SK-N-SH (cell line): ENCODE results near the gene NTHL1. TPM values are rescaled to one million over a fixed set of nuclear protein-coding genes. Genes with fewer than 3 reads are reported as not detected.

ENCODE experiments used
- CTCF ChIA-PET: fragments of 300-600, 350-600 bp; formaldehyde crosslinking; extraction: SDS; loops from one replicate; lab custom pipeline; 2021; lab: Yijun Ruan, JAX
- POLR2A ChIA-PET: fragments of 350-600 bp; sonication (Branson Sonifier 250); formaldehyde crosslinking; extraction: SDS; loops from one replicate; lab custom pipeline; 2020; ENCODE audit warnings: antibody characterized with exemption, inconsistent platforms; lab: Yijun Ruan, JAX
- DNase-seq: peaks from one replicate; pipeline ENCODE4 v3.0.0; 2012
- H2AFZ ChIP-seq: fragments of 200-600 bp; sonication (generic); 2 replicates; pipeline ENCODE4 v1.8.1; 2016; ENCODE audit warnings: antibody characterized with exemption, mild to moderate bottlenecking, low read depth
- H3F3A ChIP-seq: fragments of 200-600 bp; sonication (generic); replicated peaks from 2 replicates; pipeline ENCODE3; 2016; ENCODE audit warnings: antibody characterized with exemption, mild to moderate bottlenecking; ENCODE audit not compliant: insufficient read depth
- H3K27ac ChIP-seq, 2 experiments: fragments of 200-500 bp in 1 of 2; fragments of 200-600 bp in 1 of 2; sonication (Bioruptor generic) in 1 of 2; sonication (generic), shearing (Covaris generic) in 1 of 2; 2 replicates each; pipeline versions ENCODE4 v1.5.1 to v1.6.1; 2014 to 2016; ENCODE audit warnings: low read depth in 2 of 2, inconsistent platforms in 1 of 2, low read length in 1 of 2, mild to moderate bottlenecking in 1 of 2, mixed read lengths in 1 of 2
- H3K27me3 ChIP-seq: fragments of 200-600 bp; sonication (generic), shearing (Covaris generic); 2 replicates; pipeline ENCODE4 v1.6.1; 2016; ENCODE audit warnings: mixed run types; ENCODE audit not compliant: insufficient read depth
- H3K36me3 ChIP-seq, 2 experiments: fragments of 200-500 bp in 1 of 2; fragments of 200-600 bp in 1 of 2; sonication (Bioruptor generic) in 1 of 2; sonication (generic) in 1 of 2; replicated peaks in 1 of 2; 2 replicates each; pipeline versions ENCODE3 to v1.5.1; 2014 to 2016; ENCODE audit warnings: low read length in 1 of 2, mild to moderate bottlenecking in 1 of 2; ENCODE audit not compliant: insufficient read depth in 2 of 2, control insufficient read depth in 1 of 2
- H3K4me1 ChIP-seq, 2 experiments: fragments of 200-500 bp in 1 of 2; fragments of 200-600 bp in 1 of 2; sonication (Bioruptor generic) in 1 of 2; sonication (generic), shearing (Covaris generic) in 1 of 2; 2 replicates each; pipeline versions ENCODE4 v1.5.1 to v1.6.1; 2014 to 2016; ENCODE audit warnings: low read depth in 1 of 2, low read length in 1 of 2, mixed run types in 1 of 2; ENCODE audit not compliant: insufficient read depth in 2 of 2, control insufficient read depth in 1 of 2
- H3K4me2 ChIP-seq: fragments of 200-600 bp; sonication (generic), shearing (Covaris generic); 2 replicates; pipeline ENCODE4 v1.6.1; 2017; ENCODE audit warnings: mixed run types
- H3K4me3 ChIP-seq, 2 experiments: fragments of 200-500 bp in 1 of 2; fragments of 200-600 bp in 1 of 2; sonication (Bioruptor generic) in 1 of 2; sonication (generic), shearing (Covaris generic) in 1 of 2; 2 replicates each; pipeline versions ENCODE4 v1.5.1 to v1.8.1; 2014 to 2016; ENCODE audit warnings: low read depth in 2 of 2, inconsistent platforms in 1 of 2, low read length in 1 of 2, mild to moderate bottlenecking in 1 of 2, mixed read lengths in 1 of 2, moderate library complexity in 1 of 2
- H3K79me2 ChIP-seq: fragments of 200-600 bp; sonication (generic); 2 replicates; pipeline ENCODE4 v1.8.1; 2017; ENCODE audit warnings: mild to moderate bottlenecking; ENCODE audit not compliant: insufficient read depth
- H3K9ac ChIP-seq: fragments of 200-600 bp; sonication (generic); 2 replicates; pipeline ENCODE4 v1.6.1; 2017; ENCODE audit warnings: mixed run types
- H3K9me2 ChIP-seq: fragments of 200-600 bp; sonication (generic); 2 replicates; pipeline ENCODE4 v1.6.1; 2017; ENCODE audit warnings: mixed run types
- H3K9me3 ChIP-seq: fragments of 200-600 bp; sonication (generic); 2 replicates; pipeline ENCODE4 v1.6.1; 2017; ENCODE audit warnings: mixed run types, mild to moderate bottlenecking, moderate library complexity
- H4K20me1 ChIP-seq: fragments of 200-600 bp; sonication (generic); 2 replicates; pipeline ENCODE4 v1.6.1; 2017; ENCODE audit warnings: mild to moderate bottlenecking, mixed run types; ENCODE audit not compliant: insufficient read depth
- CTCF ChIP-seq: fragments of 200-600 bp; sonication (generic); IDR thresholded peaks from 2 replicates; pipeline ENCODE4 v1.6.1; 2017; ENCODE audit warnings: antibody characterized with exemption, mild to moderate bottlenecking, moderate library complexity
- ELF1 ChIP-seq: IDR thresholded peaks from 2 replicates; pipeline ENCODE4 v1.4.0; 2012
- EP300 ChIP-seq, 2 experiments: IDR thresholded peaks; 2 replicates each; pipeline versions ENCODE4 v1.4.0 to v1.6.1; 2012; ENCODE audit warnings: borderline replicate concordance in 1 of 2, low read depth in 1 of 2, low read length in 1 of 2
- EZH2phosphoT487 ChIP-seq: fragments of 200-600 bp; sonication (generic); IDR thresholded peaks from 2 replicates; pipeline ENCODE4 v1.6.1; 2017; ENCODE audit warnings: low read depth, mixed run types, mild to moderate bottlenecking, antibody characterized with exemption, moderate library complexity, borderline replicate concordance
- FOXM1 ChIP-seq: IDR thresholded peaks from 2 replicates; pipeline ENCODE4 v1.4.0; 2012; ENCODE audit warnings: low read depth, mild to moderate bottlenecking
- IRF3 ChIP-seq: fragments of 150-350 bp; IDR thresholded peaks from 2 replicates; pipeline ENCODE4 v1.6.1; 2016; ENCODE audit warnings: mild to moderate bottlenecking, low read depth, low read length
- NFIC ChIP-seq: IDR thresholded peaks from 2 replicates; pipeline ENCODE4 v1.4.0; 2012; ENCODE audit warnings: borderline replicate concordance
- SMC3 ChIP-seq: IDR thresholded peaks from 2 replicates; pipeline ENCODE4 v1.6.1; 2012; ENCODE audit warnings: low read depth, low read length, improper control_type of control experiment
- TCF12 ChIP-seq: IDR thresholded peaks from 2 replicates; pipeline ENCODE4 v1.4.0; 2012
- USF1 ChIP-seq: IDR thresholded peaks from 2 replicates; pipeline ENCODE4 v1.4.0; 2012; ENCODE audit warnings: low read depth, borderline replicate concordance
- WGBS: methylation state at CpG from one replicate; pipeline ENCODE4 v1.1.6; 2017; ENCODE audit warnings: low lambda C conversion rate; 5-methylcytosine and 5-hydroxymethylcytosine counted together
- polyA plus RNA-seq, 3 experiments: library from polyadenylated mRNA; depleted of rRNA; stranded (reverse); fragments of >200 nt; gene quantifications; 2 replicates each; pipeline ENCODE4 v1.2.3, GENCODE V29; 2012

NTHL1 gene
- polyA plus RNA-seq, 1 of the 3 experiments (the other 2 are of a cell fraction): 77.3 TPM

- TF ChIP-seq ELF1: no peak
- peak; percentile 61 for TF ChIP-seq SMC3
- TF ChIP-seq EZH2phosphoT487: no peak
- TF ChIP-seq TCF12: no peak
- peak; percentile 91 for TF ChIP-seq CTCF
- peak; percentile 9; the same call in 1 of the 2 replicates for TF ChIP-seq USF1
- no peak for TF ChIP-seq IRF3
Measured at GRCh38 chr16:2003827-2004641, 43.6 kb downstream of the NTHL1 start (continued).

GRCh38 chr16:2003231-2003826, 44.3 kb downstream of the NTHL1 start:
- no peaks in the 10 kb centered on the region for H3K9me2 ChIP-seq
- H3K27me3 ChIP-seq: no peaks in the 10 kb centered on the region
- peaks cover 64% of the 10 kb centered on the region for H3K79me2 ChIP-seq
- H3K36me3 ChIP-seq: peaks cover 3 to 49% of the 10 kb centered on the region in 2 experiments
- POLR2A ChIA-PET: interaction anchor here (0.5 to 1.4 kb wide), 5 partner anchors 19 to 917 kb away, joined by 3 to 11 read pairs (median 3); partner anchors contain the start of genes RPS2 and TRAF7
- H4K20me1 ChIP-seq: peaks cover 65% of the 10 kb centered on the region
- DNase-seq: no peak
- H3K4me3 ChIP-seq: no peak overlapping the region; a peak in 1 of 4 replicates
- TF ChIP-seq TCF12 (no peak), NFIC (no peak), IRF3 (no peak), FOXM1 (no peak), ELF1 (no peak), SMC3 (no peak), EP300 (IDR thresholded peaks at IDR 0.05; ENCODE audit: borderline replicate concordance in 1 of 2, low read depth in 1 of 2, low read length in 1 of 2) (no peak)
- H3K4me2 ChIP-seq: no peak overlapping the region
- WGBS: 70% methylated on average over 4 of the region's 8 CpGs
- no peaks in the 10 kb centered on the region for H3K9me3 ChIP-seq
- H3F3A ChIP-seq: peaks cover 9% of the 10 kb centered on the region
- H3K27ac ChIP-seq: no peak overlapping the region
- peaks cover 24 to 49% of the 10 kb centered on the region in 2 experiments; a peak in 3 of 4 replicates for H3K4me1 ChIP-seq
- H2AFZ ChIP-seq: no peak overlapping the region
- H3K9ac ChIP-seq: no peak overlapping the region
- CTCF ChIA-PET: interaction anchor here (0.7 to 4.1 kb wide), 22 partner anchors 9 to 248 kb away, joined by 3 to 108 read pairs (median 10); partner anchors contain the start of genes ECI1, GFER, NOXO1 and NTHL1
